WERI-Rb-1 (cell line): ENCODE results near the gene KIAA1586.
"Not testable (repeated sequence)": the region's sequence is repeated elsewhere in the genome, so short reads cannot be mapped to it uniquely, and the experiment has no call there.

Source experiments
- DNase-seq: peaks from one replicate; pipeline ENCODE4 v3.0.0-alpha.2; 2020
- H3K27ac ChIP-seq: fragments of 250-450 bp; sonication (Bioruptor Pico); 2 replicates; pipeline ENCODE4 v1.5.1; 2020; ENCODE audit warnings: mild to moderate bottlenecking, moderate library complexity
- H3K27me3 ChIP-seq: fragments of 250-450 bp; sonication (Bioruptor Pico); 2 replicates; pipeline ENCODE4 v1.5.1; 2021; ENCODE audit warnings: mild to moderate bottlenecking, low read depth, moderate library complexity; ENCODE audit not compliant: insufficient read depth, severe bottlenecking
- H3K36me3 ChIP-seq: fragments of 250-450 bp; sonication (Bioruptor Pico); 2 replicates; pipeline ENCODE4 v1.5.1; 2020; ENCODE audit warnings: mild to moderate bottlenecking, moderate library complexity
- H3K4me3 ChIP-seq: 2 replicates; pipeline ENCODE4 v1.5.1; 2011; ENCODE audit warnings: low read depth, mild to moderate bottlenecking, control low read depth, low read length
- H3K9me3 ChIP-seq: fragments of 250-450 bp; sonication (Bioruptor Pico); 2 replicates; pipeline ENCODE4 v1.5.1; 2021; ENCODE audit warnings: mild to moderate bottlenecking, moderate library complexity; ENCODE audit not compliant: severe bottlenecking
- CTCF ChIP-seq: IDR thresholded peaks from 2 replicates; pipeline ENCODE4 v1.5.1; 2011; ENCODE audit warnings: low read depth, mild to moderate bottlenecking, control low read depth, inconsistent platforms, low read length

Gene KIAA1586

GRCh38 chr6:57038906-57039305 is 7.6 kb upstream of the KIAA1586 start:
- Histone ChIP-seq H3K9me3 (no peaks in the 10 kb centered on the region), H3K27ac (no peak overlapping the region), H3K27me3 (no peaks in the 10 kb centered on the region), H3K4me3 (no peak overlapping the region), H3K36me3 (no peaks in the 10 kb centered on the region)
- TF ChIP-seq CTCF = no peak
- DNase-seq = no peak

- Histone ChIP-seq H3K9me3 (no peaks in the 10 kb centered on the region), H3K4me3 (no peak overlapping the region), H3K27me3 (no peaks in the 10 kb centered on the region), H3K27ac (no peak overlapping the region), H3K36me3 (no peaks in the 10 kb centered on the region)
- peak; percentile 75 for TF ChIP-seq CTCF
- DNase-seq = peak; percentile 53
These were observed 6.5 kb upstream of the KIAA1586 start for GRCh38 chr6:57040011-57040410.

- not testable (repeated sequence) for DNase-seq, H3K9me3 ChIP-seq, H3K27me3 ChIP-seq, H3K4me3 ChIP-seq, H3K27ac ChIP-seq
- H3K36me3 ChIP-seq = peaks cover 11% of the 10 kb centered on the region
These were observed 2.4 kb upstream of the KIAA1586 start for GRCh38 chr6:57044061-57044460.

GRCh38 chr6:57044568-57044967 is 1.9 kb upstream of the KIAA1586 start:
- H3K27ac ChIP-seq = no peak overlapping the region
- no peak overlapping the region for H3K4me3 ChIP-seq
- no peaks in the 10 kb centered on the region for H3K27me3 ChIP-seq
- H3K9me3 ChIP-seq = no peaks in the 10 kb centered on the region
- H3K36me3 ChIP-seq = peaks cover 16% of the 10 kb centered on the region
- no peak for TF ChIP-seq CTCF
- DNase-seq = no peak

GRCh38 chr6:57047257-57047585 is 728 bp downstream of the KIAA1586 start:
- not testable (repeated sequence) for H3K9me3 ChIP-seq, H3K27ac ChIP-seq, DNase-seq, H3K27me3 ChIP-seq, H3K4me3 ChIP-seq
- peaks cover 42% of the 10 kb centered on the region for H3K36me3 ChIP-seq

- H3K4me3 ChIP-seq = peak overlapping the region; percentile 10; the same call in 1 of the 2 replicates
- peaks cover 48% of the 10 kb centered on the region for H3K36me3 ChIP-seq
- not testable (repeated sequence) for H3K27me3 ChIP-seq, H3K27ac ChIP-seq, H3K9me3 ChIP-seq, DNase-seq
These were observed 1.4 kb downstream of the KIAA1586 start for GRCh38 chr6:57047859-57048258.

GRCh38 chr6:57048577-57048976 is 2.1 kb downstream of the KIAA1586 start:
- Histone ChIP-seq H3K27me3 (no peaks in the 10 kb centered on the region), H3K9me3 (no peaks in the 10 kb centered on the region), H3K36me3 (peaks cover 55% of the 10 kb centered on the region), H3K4me3 (no peak overlapping the region), H3K27ac (no peak overlapping the region)
- TF ChIP-seq CTCF = no peak
- no peak for DNase-seq

- TF ChIP-seq CTCF = no peak
- no peak overlapping the region for H3K4me3 ChIP-seq
- no peaks in the 10 kb centered on the region for H3K27me3 ChIP-seq
- no peak overlapping the region for H3K27ac ChIP-seq
- H3K9me3 ChIP-seq = no peaks in the 10 kb centered on the region
- no peak for DNase-seq
- H3K36me3 ChIP-seq = peaks cover 62% of the 10 kb centered on the region
These were observed 17.4 kb downstream of the KIAA1586 start for GRCh38 chr6:57063847-57064246.
